A673 (cell line): Measurements from ENCODE around the gene UBE2L3. TPM values are rescaled to one million over a fixed set of nuclear protein-coding genes. Genes with fewer than 3 reads are reported as not detected.
"Not testable (repeated sequence)": the region's sequence is repeated elsewhere in the genome, so short reads cannot be mapped to it uniquely, and the experiment has no call there.

Source experiments
- BruUV-seq: library from RNA; stranded (reverse); fragments of 400-500 nt; replicated peaks from 2 replicates; lab custom pipeline; 2021; lab: Mats Ljungman, UMichigan
- CTCF ChIA-PET: fragments of 300-600 bp; sonication (Branson Sonifier 250); formaldehyde crosslinking; loops from one replicate; lab custom pipeline; 2022; ENCODE audit warnings: antibody characterized with exemption; lab: Charles Lee
- POLR2A ChIA-PET: fragments of 300-600 bp; sonication (Branson Sonifier 250); formaldehyde crosslinking; loops from one replicate; lab custom pipeline; 2022; ENCODE audit warnings: antibody characterized with exemption; ENCODE audit not compliant: low non-redundant PET; lab: Charles Lee
- DNase-seq: peaks from one replicate; pipeline ENCODE4 v3.0.0-alpha.2; 2015; ENCODE audit warnings: low spot score
- H3K27ac ChIP-seq: fragments of 200-600 bp; sonication (generic); 2 replicates; pipeline ENCODE4 v1.5.1; 2016; ENCODE audit warnings: mixed run types, low read depth, mild to moderate bottlenecking, mixed read lengths, antibody characterized with exemption, low read length; ENCODE audit not compliant: poor library complexity, severe bottlenecking
- H3K27me3 ChIP-seq: fragments of 200-600 bp; sonication (generic); replicated peaks from 2 replicates; pipeline ENCODE4 v1.6.1; 2017; ENCODE audit warnings: mixed run types, low read depth, mild to moderate bottlenecking, mixed read lengths, antibody characterized with exemption, low read length; ENCODE audit not compliant: insufficient read depth, poor library complexity
- H3K36me3 ChIP-seq: fragments of 200-600 bp; sonication (generic); 2 replicates; pipeline ENCODE4 v1.6.1; 2016; ENCODE audit warnings: mixed run types, mild to moderate bottlenecking, mixed read lengths, antibody characterized with exemption, low read length; ENCODE audit not compliant: insufficient read depth, poor library complexity, severe bottlenecking
- H3K4me1 ChIP-seq: fragments of 200-600 bp; sonication (generic); 2 replicates; pipeline ENCODE4 v1.6.1; 2017; ENCODE audit warnings: mixed run types, mild to moderate bottlenecking, mixed read lengths, antibody characterized with exemption, low read length; ENCODE audit not compliant: insufficient read depth, poor library complexity, severe bottlenecking
- H3K4me3 ChIP-seq: fragments of 200-600 bp; sonication (generic); 2 replicates; pipeline ENCODE4 v1.5.1; 2016; ENCODE audit warnings: low read depth, mixed run types, mild to moderate bottlenecking, mixed read lengths, low read length; ENCODE audit not compliant: poor library complexity, severe bottlenecking
- H3K9me3 ChIP-seq: fragments of 200-600 bp; sonication (generic); 2 replicates; pipeline ENCODE4 v1.6.1; 2016; ENCODE audit warnings: mixed run types, low read depth, mild to moderate bottlenecking, mixed read lengths, antibody characterized with exemption, low read length; ENCODE audit not compliant: poor library complexity, severe bottlenecking
- EZH2 ChIP-seq: fragments of 200-600 bp; sonication (generic); IDR thresholded peaks from 2 replicates; pipeline ENCODE4 v1.6.1; 2017; ENCODE audit warnings: borderline replicate concordance, low read depth, mild to moderate bottlenecking, mixed read lengths, antibody characterized with exemption, low read length; ENCODE audit not compliant: poor library complexity, severe bottlenecking
- intact Hi-C: fragments of 100-400 bp; cut with micrococcal nuclease; formaldehyde crosslinking; loops from one replicate; pipeline ENCODE4 v1.10.0; 2022; ENCODE audit not compliant: unreplicated experiment
- total RNA-seq: library from RNA; stranded (reverse); gene quantifications from 2 replicates; pipeline ENCODE4 v1.2.3, GENCODE V29; 2021
- TF ChIP-seq, protein P1 (sequence below): fragments of 300-800, 200-600 bp; sonication (generic); conservative IDR thresholded peaks from 2 replicates; pipeline ENCODE4 v1.5.1; 2017; ENCODE audit warnings: low read depth, mild to moderate bottlenecking, antibody characterized with exemption, low read length, moderate library complexity, mixed read lengths

The UBE2L3 gene
- total RNA-seq, 1 experiment from 2014 or later, result 118 TPM

DNA sequence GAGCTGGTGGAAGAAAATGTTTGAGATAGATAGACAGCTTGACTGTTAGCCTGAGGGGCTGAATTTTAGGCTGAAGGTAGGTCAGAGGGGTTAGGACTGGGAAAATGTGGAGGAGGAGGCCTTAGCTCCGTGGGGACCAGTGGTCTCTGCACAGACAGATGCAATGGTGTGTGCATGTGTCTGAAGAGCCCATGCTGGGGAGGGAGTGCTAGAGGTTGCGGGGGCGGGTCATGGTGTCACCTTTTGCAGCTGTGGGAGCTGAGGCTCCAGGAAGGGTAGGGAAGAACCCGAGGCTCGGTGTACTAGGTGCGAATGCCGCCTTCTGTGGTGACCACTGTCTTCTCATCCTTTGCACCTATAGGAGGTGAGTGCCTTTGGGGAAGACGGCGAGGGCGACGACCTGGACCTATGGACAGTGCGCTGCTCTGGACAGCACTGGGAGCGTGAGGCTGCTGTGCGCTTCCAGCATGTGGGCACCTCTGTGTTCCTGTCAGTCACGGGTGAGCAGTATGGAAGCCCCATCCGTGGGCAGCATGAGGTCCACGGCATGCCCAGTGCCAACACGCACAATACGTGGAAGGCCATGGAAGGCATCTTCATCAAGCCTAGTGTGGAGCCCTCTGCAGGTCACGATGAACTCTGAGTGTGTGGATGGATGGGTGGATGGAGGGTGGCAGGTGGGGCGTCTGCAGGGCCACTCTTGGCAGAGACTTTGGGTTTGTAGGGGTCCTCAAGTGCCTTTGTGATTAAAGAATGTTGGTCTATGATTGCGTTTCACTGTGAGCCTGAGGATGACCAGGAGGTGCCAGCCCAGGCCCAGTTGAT lies 76.2 kb downstream of the UBE2L3 start:
- BruUV-seq, result no TSS peak
- H3K9me3 ChIP-seq, result no peaks in the 10 kb centered on the region
- POLR2A ChIA-PET, result no interaction called here
- H3K27ac ChIP-seq, result no peak overlapping the region
- H3K4me1 ChIP-seq, result peaks cover 13% of the 10 kb centered on the region
- no peaks in the 10 kb centered on the region for H3K36me3 ChIP-seq
- CTCF ChIA-PET, result interaction anchor here (2.7 kb wide), 1 partner anchor 15 kb away, joined by 9 read pairs; no protein-coding TSS in a partner anchor
- no peak for DNase-seq
- no peak for TF ChIP-seq EZH2
- TF ChIP-seq, protein P1, sequence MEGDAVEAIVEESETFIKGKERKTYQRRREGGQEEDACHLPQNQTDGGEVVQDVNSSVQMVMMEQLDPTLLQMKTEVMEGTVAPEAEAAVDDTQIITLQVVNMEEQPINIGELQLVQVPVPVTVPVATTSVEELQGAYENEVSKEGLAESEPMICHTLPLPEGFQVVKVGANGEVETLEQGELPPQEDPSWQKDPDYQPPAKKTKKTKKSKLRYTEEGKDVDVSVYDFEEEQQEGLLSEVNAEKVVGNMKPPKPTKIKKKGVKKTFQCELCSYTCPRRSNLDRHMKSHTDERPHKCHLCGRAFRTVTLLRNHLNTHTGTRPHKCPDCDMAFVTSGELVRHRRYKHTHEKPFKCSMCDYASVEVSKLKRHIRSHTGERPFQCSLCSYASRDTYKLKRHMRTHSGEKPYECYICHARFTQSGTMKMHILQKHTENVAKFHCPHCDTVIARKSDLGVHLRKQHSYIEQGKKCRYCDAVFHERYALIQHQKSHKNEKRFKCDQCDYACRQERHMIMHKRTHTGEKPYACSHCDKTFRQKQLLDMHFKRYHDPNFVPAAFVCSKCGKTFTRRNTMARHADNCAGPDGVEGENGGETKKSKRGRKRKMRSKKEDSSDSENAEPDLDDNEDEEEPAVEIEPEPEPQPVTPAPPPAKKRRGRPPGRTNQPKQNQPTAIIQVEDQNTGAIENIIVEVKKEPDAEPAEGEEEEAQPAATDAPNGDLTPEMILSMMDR, result no peak; the same call in 1 of the 2 replicates
- intact Hi-C loops, result no loop called here
- H3K27me3 ChIP-seq, result no peaks in the 10 kb centered on the region
- H3K4me3 ChIP-seq, result no peak overlapping the region

DNA sequence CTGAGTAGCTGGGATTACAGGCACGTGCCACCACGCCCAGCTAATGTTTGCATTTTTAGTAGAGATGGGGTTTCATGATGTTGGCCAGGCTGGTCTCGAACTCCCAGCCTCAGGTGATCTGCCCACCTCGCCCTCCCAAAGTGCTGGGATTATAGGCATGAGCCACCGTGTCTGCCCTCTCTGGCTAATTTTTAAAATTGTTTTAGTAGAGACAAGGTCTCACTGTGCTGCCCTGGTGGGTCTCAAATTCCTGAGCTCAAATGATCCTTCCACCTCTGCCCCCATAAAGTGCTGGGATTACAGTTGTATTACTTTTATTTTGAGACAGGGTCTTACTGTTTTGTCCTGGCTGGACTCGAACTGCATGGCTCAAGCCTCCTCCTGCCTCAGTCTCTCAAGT lies 78.0 kb downstream of the UBE2L3 start:
- H3K36me3 ChIP-seq, BruUV-seq, H3K27me3 ChIP-seq, intact Hi-C loops, CTCF ChIA-PET, H3K9me3 ChIP-seq, H3K4me3 ChIP-seq, H3K27ac ChIP-seq, DNase-seq, POLR2A ChIA-PET: not testable (repeated sequence)
- peaks cover 13% of the 10 kb centered on the region for H3K4me1 ChIP-seq

DNA sequence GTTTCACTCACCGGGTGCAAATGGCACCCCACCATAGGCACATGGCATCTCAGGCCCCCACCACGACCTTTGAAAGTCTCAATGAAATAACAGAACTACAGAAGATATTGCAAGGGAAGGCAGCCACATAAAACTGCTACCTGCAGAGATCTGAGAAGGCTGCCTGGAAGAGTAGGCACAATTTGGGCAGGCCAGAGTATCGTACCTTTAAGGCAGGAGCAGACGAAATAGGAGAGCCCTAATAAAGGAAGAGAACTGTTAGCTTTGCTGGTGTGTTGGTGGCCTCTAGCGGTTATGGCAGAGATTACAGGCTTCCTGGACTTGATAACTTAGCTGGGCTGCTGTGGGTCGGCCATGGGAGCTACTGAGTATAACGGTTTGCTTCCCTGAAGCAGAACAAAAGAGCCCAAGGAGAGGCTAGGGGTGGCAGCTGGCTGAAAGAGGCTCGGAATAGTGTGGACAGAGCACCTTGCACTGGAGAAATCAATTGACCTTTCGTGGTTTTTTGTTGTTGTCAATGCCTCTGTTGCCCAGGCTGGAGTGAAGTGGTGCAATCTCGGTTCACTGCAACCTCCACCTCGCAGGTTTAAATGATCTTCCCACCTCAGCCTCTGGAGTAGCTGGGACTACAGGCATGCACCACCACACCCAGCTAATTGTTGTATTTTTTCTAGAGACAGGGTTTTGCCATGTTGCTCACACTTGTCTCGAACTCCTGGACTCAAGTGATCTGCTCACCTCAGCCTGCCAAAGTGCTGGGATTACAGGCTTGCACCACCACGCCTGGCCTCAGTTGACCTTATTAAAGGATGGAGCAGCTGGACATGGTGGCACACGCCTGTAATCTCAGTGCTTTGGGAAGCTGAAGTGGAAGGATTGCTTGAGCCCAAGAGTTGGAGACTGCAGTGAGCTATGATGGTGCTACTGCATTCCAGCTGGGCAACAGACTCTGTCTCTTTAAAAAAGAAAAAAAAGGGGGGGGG lies 79.4 kb downstream of the UBE2L3 start:
- CTCF ChIA-PET, result interaction anchor here (0.6 to 1.1 kb wide), 7 partner anchors 10 to 843 kb away, joined by 3 to 4 read pairs (median 3); partner anchors contain the start of gene CCDC116
- intact Hi-C loops, result no loop called here

More for the DNA sequence above, 79.4 kb downstream of the UBE2L3 start:
- no peaks in the 10 kb centered on the region for H3K36me3 ChIP-seq
- peak; percentile 91 for DNase-seq
- H3K9me3 ChIP-seq, result no peaks in the 10 kb centered on the region
- POLR2A ChIA-PET, result no interaction called here
- H3K27me3 ChIP-seq, result no peaks in the 10 kb centered on the region
- H3K27ac ChIP-seq, result no peak overlapping the region
- H3K4me1 ChIP-seq, result peaks cover 11% of the 10 kb centered on the region
- TF ChIP-seq, protein P1, result peak; percentile 88
- no peak for TF ChIP-seq EZH2
- no peak overlapping the region for H3K4me3 ChIP-seq
- BruUV-seq, result no TSS peak
